Heart left ventricle (tissue), 13 donors: Measurements from ENCODE around the gene NUTF2.
A peak's percentile ranks its signal among the peaks of the same experiment; 100 is the strongest.

Experiments used
- CTCF ChIP-seq, 12 donors: fragments of 200-600 bp; sonication (generic) in 4 of 12; IDR thresholded peaks; one replicate each; pipeline versions ENCODE4 v1.5.0 to v1.8.0; 2018 to 2022; ENCODE audit warnings: antibody characterized with exemption in 12 of 12, mild to moderate bottlenecking in 5 of 12
- POLR2A ChIP-seq, 2 donors: fragments of 450-650 bp; IDR thresholded peaks; one replicate each; pipeline ENCODE4 v1.6.1; 2017; ENCODE audit warnings: antibody characterized with exemption in 2 of 2, mild to moderate bottlenecking in 2 of 2, moderate library complexity in 2 of 2
- donor health status: ischemic (EF 13 %, LVEDD 7.1; RV severe dilation, severe dysfunction).
- donor health status: DM: no; HTN: yes; CAD: no.
- donor health status: DM: no; HTN: no; CAD: no.
- donor health status: ischemic (EF 25% LVEDD 6.9; RV normal size, moderate dysfunction).
- donor health status: ischemic (EF 25% LVEDD 5.7; RV mildly dilated, moderate dysfunction).
- donor health status: ischemic (EF 35%, LVEDD 5.7; RV mildly dilated, moderate dysfunction).
- donor health status: nonischemic (EF 11% LVEDD 7.7; RV severe dilation, severe dysfunction).
- donor health status: DM: yes; HTN: yes; CAD: no.
- donor health status: PGD.
- donor health status: ischemic (EF 29% LVEDD 5.4; RV normal size, mild dysfunction).
- donor health status: nonischemic (EF 23%, LVEDD 6.1; RV moderate dilation, normal function).

GRCh38 chr16:67872631-67873434 is 26.1 kb downstream of the NUTF2 start, which contains the start of gene EDC4:
- TF ChIP-seq POLR2A (IDR thresholded peaks at IDR 0.05) (peak in 1 of 2 donors; percentile 70), CTCF (IDR thresholded peaks at IDR 0.05) (no peak)
